Kidney (tissue), 14 donors: ENCODE measurements around the gene GPT2. TPM values are rescaled to one million over a fixed set of nuclear protein-coding genes. Genes with fewer than 3 reads are reported as not detected.

Experiments used
- DNase-seq, 5 donors: peaks; one replicate each; pipeline ENCODE4 v3.0.0-alpha.2; 2013 to 2020
- FAIRE-seq: peaks from 2 replicates; lab custom pipeline; 2012; peaks lifted over from hg19 to GRCh38; lab: Jason Lieb, UNC
- H3K27ac ChIP-seq, 2 donors: one replicate each; pipeline ENCODE4 v1.7.0; 2013; ENCODE audit warnings: low read depth in 2 of 2, low read length in 2 of 2, inconsistent platforms in 1 of 2
- H3K27me3 ChIP-seq: one replicate; pipeline ENCODE4 v1.7.1; 2013; ENCODE audit warnings: low read length, inconsistent platforms; ENCODE audit not compliant: control insufficient read depth, insufficient read depth
- H3K36me3 ChIP-seq, 3 donors: one replicate each; pipeline versions ENCODE4 v1.7.0 to v1.7.1; 2013; ENCODE audit warnings: low read length in 3 of 3, control low read depth in 1 of 3, inconsistent platforms in 1 of 3; ENCODE audit not compliant: insufficient read depth in 3 of 3, control insufficient read depth in 2 of 3
- H3K4me1 ChIP-seq, 3 donors: one replicate each; pipeline versions ENCODE4 v1.7.0 to v1.7.1; 2013; ENCODE audit warnings: low read length in 3 of 3, inconsistent platforms in 1 of 3, low read depth in 1 of 3; ENCODE audit not compliant: control insufficient read depth in 2 of 3, insufficient read depth in 2 of 3
- H3K4me3 ChIP-seq, 3 donors: one replicate each; pipeline versions ENCODE4 v1.7.0 to v1.8.1; 2013; ENCODE audit warnings: low read length in 3 of 3, control low read depth in 1 of 3, inconsistent platforms in 1 of 3
- H3K9ac ChIP-seq, 3 donors: one replicate each; pipeline versions ENCODE4 v1.7.0 to v1.7.1; 2013; ENCODE audit warnings: low read length in 3 of 3, control low read depth in 1 of 3, inconsistent platforms in 1 of 3
- H3K9me3 ChIP-seq, 3 donors: one replicate each; pipeline versions ENCODE4 v1.7.0 to v1.7.1; 2013; ENCODE audit warnings: low read length in 3 of 3, control low read depth in 1 of 3, inconsistent platforms in 1 of 3; ENCODE audit not compliant: control insufficient read depth in 2 of 3, insufficient read depth in 1 of 3
- intact Hi-C: fragments of 100-400 bp; cut with DNase I; formaldehyde crosslinking; loops from one replicate; pipeline ENCODE4 v1.11.1; 2022
- polyA plus RNA-seq: library from polyadenylated mRNA; stranded (reverse); fragments of 350-450 nt; fragmentation: Illumina TruSeq; extraction: RNeasy Lipid Tissue Mini Kit (QIAGEN cat#74804); gene quantifications from one replicate; pipeline ENCODE4 v1.2.3, GENCODE V29; 2014; ENCODE audit warnings: low read depth, low replicate concordance; ENCODE audit not compliant: insufficient read depth
- total RNA-seq: library from RNA; stranded (reverse); fragmentation: NEBNext Ultra II Directional; extraction: Animal tissue kit (Norgen Biotek cat#: 25700); gene quantifications from one replicate; pipeline ENCODE4 v1.2.1, GENCODE V29; 2021
- TF ChIP-seq, protein P1 (sequence below): IDR thresholded peaks from 3 replicates; pipeline ENCODE4 v1.5.1; 2012; ENCODE audit warnings: mild to moderate bottlenecking, moderate library complexity, borderline replicate concordance; ENCODE audit not compliant: insufficient read depth; ENCODE audit errors: extremely low read depth
- donor health status: control.
- donor health status: control.
- donor health status: control.
- donor health status: control.
- donor health status: control.
- donor health status: DM: yes; HTN: yes; CAD: no.
- donor health status: Normal renal cell carcinoma (clear cell type).

The GPT2 gene
- total and polyA plus RNA-seq, 2 donors from 2014 or later = 6.5 to 37.1 TPM

DNA sequence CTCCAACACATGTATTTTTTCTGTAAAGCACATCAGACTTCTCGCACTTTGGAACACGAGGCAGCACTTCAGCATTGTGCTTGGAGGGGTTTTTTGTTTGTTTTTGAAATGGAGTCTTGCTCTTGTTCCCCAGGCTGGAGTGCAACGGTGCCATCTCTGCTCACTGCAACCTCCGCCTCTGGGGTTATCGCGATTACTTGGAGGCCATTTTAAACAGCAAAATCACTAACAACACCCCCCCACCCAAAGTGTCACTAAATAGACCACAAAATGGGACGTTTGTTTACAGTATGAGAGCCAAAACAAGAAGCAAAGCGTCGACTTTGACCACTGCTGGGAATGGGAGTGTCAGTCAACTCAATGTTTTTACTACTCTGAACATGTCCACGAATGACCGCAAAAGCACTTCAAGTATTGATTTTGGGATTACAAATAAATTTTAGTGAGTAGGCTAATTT, 44.1 kb upstream of the GPT2 start:
- Histone ChIP-seq H3K4me3 (no peak overlapping the region), H3K9ac (no peak overlapping the region), H3K9me3 (no peaks in the 10 kb centered on the region), H3K36me3 (no peaks in the 10 kb centered on the region), H3K27ac (no peak overlapping the region), H3K27me3 (no peaks in the 10 kb centered on the region), H3K4me1 (no peaks in the 10 kb centered on the region)
- no peak for FAIRE-seq
- TF ChIP-seq, protein P1, sequence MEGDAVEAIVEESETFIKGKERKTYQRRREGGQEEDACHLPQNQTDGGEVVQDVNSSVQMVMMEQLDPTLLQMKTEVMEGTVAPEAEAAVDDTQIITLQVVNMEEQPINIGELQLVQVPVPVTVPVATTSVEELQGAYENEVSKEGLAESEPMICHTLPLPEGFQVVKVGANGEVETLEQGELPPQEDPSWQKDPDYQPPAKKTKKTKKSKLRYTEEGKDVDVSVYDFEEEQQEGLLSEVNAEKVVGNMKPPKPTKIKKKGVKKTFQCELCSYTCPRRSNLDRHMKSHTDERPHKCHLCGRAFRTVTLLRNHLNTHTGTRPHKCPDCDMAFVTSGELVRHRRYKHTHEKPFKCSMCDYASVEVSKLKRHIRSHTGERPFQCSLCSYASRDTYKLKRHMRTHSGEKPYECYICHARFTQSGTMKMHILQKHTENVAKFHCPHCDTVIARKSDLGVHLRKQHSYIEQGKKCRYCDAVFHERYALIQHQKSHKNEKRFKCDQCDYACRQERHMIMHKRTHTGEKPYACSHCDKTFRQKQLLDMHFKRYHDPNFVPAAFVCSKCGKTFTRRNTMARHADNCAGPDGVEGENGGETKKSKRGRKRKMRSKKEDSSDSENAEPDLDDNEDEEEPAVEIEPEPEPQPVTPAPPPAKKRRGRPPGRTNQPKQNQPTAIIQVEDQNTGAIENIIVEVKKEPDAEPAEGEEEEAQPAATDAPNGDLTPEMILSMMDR = no peak
- intact Hi-C loops = no loop called here
- DNase-seq = no peak

DNA sequence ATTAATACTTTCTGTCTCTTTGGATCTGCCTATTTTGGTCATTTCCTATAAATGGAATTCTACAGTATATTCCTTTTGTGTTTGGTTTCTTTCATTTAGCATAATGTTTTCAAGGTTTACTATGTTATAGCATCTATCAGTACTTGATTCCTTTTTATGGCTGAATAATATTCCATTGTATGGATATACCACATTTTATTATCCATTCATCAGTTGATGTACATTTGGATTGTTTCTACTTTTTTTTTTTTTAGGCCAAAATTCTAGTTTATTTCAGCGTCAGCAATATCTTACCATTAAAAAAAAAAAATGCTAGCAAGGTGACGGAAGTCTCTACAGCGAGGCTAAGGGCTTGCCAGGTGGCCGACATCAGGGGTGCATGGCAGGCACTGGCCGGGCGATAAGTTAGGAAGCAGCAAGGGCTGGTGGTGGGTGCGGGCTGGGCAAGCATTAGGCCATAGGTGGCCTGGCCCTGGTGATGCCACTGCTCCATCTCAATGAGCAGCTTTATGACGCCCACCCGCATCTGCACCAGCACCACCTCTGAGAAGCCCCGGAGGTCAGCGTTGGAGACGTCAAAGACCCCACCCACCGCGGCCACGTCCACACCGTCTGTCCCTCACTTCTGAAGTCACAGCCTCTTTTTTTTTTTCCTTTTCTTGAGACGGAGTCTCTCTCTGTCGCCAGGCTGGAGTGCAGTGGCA, 41.8 kb upstream of the GPT2 start:
- Histone ChIP-seq H3K9ac (no peak overlapping the region), H3K36me3 (no peaks in the 10 kb centered on the region), H3K27me3 (no peaks in the 10 kb centered on the region), H3K4me3 (no peak overlapping the region), H3K4me1 (no peaks in the 10 kb centered on the region), H3K27ac (no peak overlapping the region), H3K9me3 (no peaks in the 10 kb centered on the region)
- no peak for DNase-seq
- TF ChIP-seq, protein P1 = no peak
- intact Hi-C loops = no loop called here
- no peak for FAIRE-seq

DNA sequence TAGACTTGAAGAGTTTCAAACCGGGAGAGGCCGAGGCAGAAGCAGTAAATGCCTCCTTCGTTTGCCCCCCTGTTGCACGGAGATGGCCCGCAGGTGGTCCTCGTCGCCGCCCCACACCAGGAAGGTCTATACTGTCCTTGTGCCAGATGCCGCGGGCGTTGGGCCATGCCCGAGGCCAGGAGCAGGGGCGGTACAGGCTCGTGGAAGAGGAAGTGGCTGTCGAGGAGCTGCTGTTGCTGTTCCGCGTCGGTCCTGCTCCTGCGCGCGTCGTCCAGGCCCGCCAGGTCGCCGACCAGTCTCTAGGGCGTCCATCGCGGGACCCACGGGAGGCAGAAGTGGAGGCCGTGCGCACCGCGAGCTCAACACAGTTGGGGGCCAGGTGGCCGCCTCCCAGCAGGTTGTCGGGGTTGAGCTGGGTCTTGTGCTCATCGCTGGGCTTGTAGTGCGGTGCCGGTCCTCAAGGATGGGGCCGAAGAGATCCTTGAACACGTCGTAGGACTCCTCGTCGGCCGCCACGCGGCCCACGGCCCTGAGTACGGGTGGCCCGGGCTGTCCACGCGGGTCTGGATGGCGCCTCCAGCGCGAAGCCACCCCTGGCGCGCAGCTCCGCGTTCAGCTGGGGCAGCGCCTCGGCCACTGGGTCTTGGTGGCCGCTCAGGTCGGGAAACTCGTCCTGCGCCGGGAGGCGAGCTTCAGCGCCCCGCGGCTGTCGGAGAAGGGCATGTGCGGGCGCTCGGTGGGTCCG, 40.1 kb upstream of the GPT2 start:
- no peaks in the 10 kb centered on the region for H3K9me3 ChIP-seq
- TF ChIP-seq, protein P1 = no peak
- no peak for FAIRE-seq
- intact Hi-C loops = no loop called here
- peaks cover 0 to 1% (median 0%) of the 10 kb centered on the region in 3 donors for H3K4me1 ChIP-seq
- no peak overlapping the region for H3K27ac ChIP-seq
- H3K36me3 ChIP-seq = no peaks in the 10 kb centered on the region
- no peak overlapping the region for H3K9ac ChIP-seq
- H3K27me3 ChIP-seq = no peaks in the 10 kb centered on the region
- H3K4me3 ChIP-seq = no peak overlapping the region
- no peak for DNase-seq
